ENCODE measurements around the gene TSEN34.
"Not testable (repeated sequence)": the region's sequence is repeated elsewhere in the genome, so short reads cannot be mapped to it uniquely, and the experiment has no call there.

TSEN34 gene

GRCh38 chr19:54180691-54181091 lies 10.4 kb upstream of the TSEN34 start:
- no peak for TF ChIP-seq CTCF (conservative IDR thresholded peaks at IDR 0.05)
- peak overlapping the region; percentile 9; the same call in 1 of the 2 replicates for H3K27ac ChIP-seq

- H3K27ac ChIP-seq: not testable (repeated sequence)
Observed at GRCh38 chr19:54181894-54182293, 9.2 kb upstream of the TSEN34 start.

GRCh38 chr19:54183431-54183830 lies 7.7 kb upstream of the TSEN34 start:
- H3K27ac ChIP-seq: no peak overlapping the region; the same call in 1 of the 2 replicates
- no peak for TF ChIP-seq CTCF (conservative IDR thresholded peaks at IDR 0.05)

- peak overlapping the region; percentile 97; the same call in 1 of the 2 replicates for H3K27ac ChIP-seq
- no peak for TF ChIP-seq CTCF (conservative IDR thresholded peaks at IDR 0.05)
Observed at GRCh38 chr19:54186351-54186750, 4.8 kb upstream of the TSEN34 start.

- H3K27ac ChIP-seq: peak overlapping the region; percentile 97; the same call in 1 of the 2 replicates
- TF ChIP-seq CTCF (conservative IDR thresholded peaks at IDR 0.05): no peak
Observed at GRCh38 chr19:54186934-54187381, 4.2 kb upstream of the TSEN34 start.

- TF ChIP-seq CTCF (conservative IDR thresholded peaks at IDR 0.05): no peak
- H3K27ac ChIP-seq: peak overlapping the region; percentile 97
Observed at GRCh38 chr19:54188215-54188871, 2.8 kb upstream of the TSEN34 start.

- peak; percentile 77 for TF ChIP-seq CTCF (conservative IDR thresholded peaks at IDR 0.05)
Observed at GRCh38 chr19:54189145-54189734, 1.9 kb upstream of the TSEN34 start, which contains the start of gene MBOAT7. TSS of gene MBOAT7 (minus strand) at chr19:54189580. CDS start at chr19:54188508, 1,072 bp downstream.

More at GRCh38 chr19:54189145-54189734, 1.9 kb upstream of the TSEN34 start, which contains the start of gene MBOAT7:
- H3K27ac ChIP-seq: peak within 1 kb of the TSS; percentile 97
